Activated B cell treated with CpG ODN at 0.5 μM for 24 hours (primary cell): ENCODE data around the gene STK17B. TPM values are rescaled to one million over a fixed set of nuclear protein-coding genes. Genes with fewer than 3 reads are reported as not detected.
A peak's percentile ranks its signal among the peaks of the same experiment; 100 is the strongest.
"Not testable (repeated sequence)": the region's sequence is repeated elsewhere in the genome, so short reads cannot be mapped to it uniquely, and the experiment has no call there.

Experiments used
- ATAC-seq: fragments of 200-7000 bp; cut with Tn5 transposase; one replicate; pipeline ENCODE4 v1.10.0; 2021; ENCODE audit warnings: low read depth, mild to moderate bottlenecking, moderate library complexity
- CTCF ChIA-PET: fragments of 350-600 bp; sonication (Branson Sonifier 250); formaldehyde crosslinking; loops from one replicate; lab custom pipeline; 2021; ENCODE audit warnings: antibody characterized with exemption; lab: Charles Lee
- POLR2A ChIA-PET: fragments of 350-600 bp; sonication (Branson Sonifier 250); formaldehyde crosslinking; loops from one replicate; lab custom pipeline; 2021; ENCODE audit warnings: antibody characterized with exemption; lab: Charles Lee
- DNase-seq: peaks from one replicate; pipeline ENCODE4 v3.0.0; 2022
- H3K27ac Mint-ChIP-seq: one replicate; pipeline ENCODE4 v1.8.0; 2020; ENCODE audit warnings: mixed read lengths
- H3K27me3 Mint-ChIP-seq: one replicate; pipeline ENCODE4 v1.8.0; 2021; ENCODE audit warnings: mixed read lengths
- H3K36me3 Mint-ChIP-seq: one replicate; pipeline ENCODE4 v1.8.0; 2021; ENCODE audit warnings: low read depth, mixed read lengths
- H3K4me1 Mint-ChIP-seq: one replicate; pipeline ENCODE4 v1.8.0; 2021; ENCODE audit warnings: mixed read lengths
- H3K4me3 Mint-ChIP-seq: one replicate; pipeline ENCODE4 v1.8.0; 2020; ENCODE audit warnings: mild to moderate bottlenecking, mixed read lengths
- H3K9me3 Mint-ChIP-seq: one replicate; pipeline ENCODE4 v1.8.0; 2020; ENCODE audit warnings: mixed read lengths
- CTCF ChIP-seq: fragments of 200-600 bp; IDR thresholded peaks from one replicate; pipeline ENCODE4 v1.8.0; 2022; ENCODE audit warnings: antibody characterized with exemption, mild to moderate bottlenecking
- intact Hi-C: fragments of 100-400 bp; cut with micrococcal nuclease; formaldehyde crosslinking; loops from one replicate; pipeline ENCODE4 v1.15.1; 2024
- total RNA-seq: library from RNA; stranded (reverse); gene quantifications from 2 replicates; pipeline ENCODE4 v1.2.3, GENCODE V29; 2022

Gene STK17B
- total RNA-seq, 1 donor from 2014 or later, result 226 TPM

- DNase-seq, result no peak
- peak overlapping the region; percentile 53 for H3K4me3 Mint-ChIP-seq
- H3K4me1 Mint-ChIP-seq, result peaks cover 40% of the 10 kb centered on the region
- peak overlapping the region; percentile 80 for H3K27ac Mint-ChIP-seq
- intact Hi-C loops, result loop anchor here (1.0 kb wide), 5 partner anchors 8 to 42 kb away; no protein-coding TSS in a partner anchor
- no peaks in the 10 kb centered on the region for H3K36me3 Mint-ChIP-seq
- peak; percentile 82 for ATAC-seq
- ChIA-PET POLR2A (interaction anchor here (0.8 to 5.9 kb wide), 9 partner anchors 11 to 99 kb away, joined by 3 to 45 read pairs (median 7); partner anchors contain the start of gene STK17B), CTCF (interaction anchor here (0.6 to 2.8 kb wide), 2 partner anchors 18 to 40 kb away, joined by 3 to 8 read pairs; no protein-coding TSS in a partner anchor)
- H3K9me3 Mint-ChIP-seq, result no peaks in the 10 kb centered on the region
- no peak for TF ChIP-seq CTCF
- H3K27me3 Mint-ChIP-seq, result no peaks in the 10 kb centered on the region
Observed at GRCh38 chr2:196200557-196200956, 29.2 kb upstream of the STK17B start.

GRCh38 chr2:196195758-196196157, 24.4 kb upstream of the STK17B start:
- POLR2A ChIA-PET, result interaction anchor here (0.5 to 3.8 kb wide), 8 partner anchors 9 to 42 kb away, joined by 3 to 18 read pairs (median 5); no protein-coding TSS in a partner anchor
- Mint-ChIP-seq H3K4me1 (peaks cover 24% of the 10 kb centered on the region), H3K4me3 (no peak overlapping the region), H3K36me3 (no peaks in the 10 kb centered on the region), H3K27ac (no peak overlapping the region), H3K27me3 (no peaks in the 10 kb centered on the region), H3K9me3 (no peaks in the 10 kb centered on the region)
- intact Hi-C loops, result no loop called here
- CTCF ChIA-PET, result interaction anchor here (1.0 to 1.2 kb wide), 3 partner anchors 24 to 81 kb away, joined by 3 to 4 read pairs (median 3); partner anchors contain the start of gene STK17B
- ATAC-seq, result no peak
- DNase-seq, result no peak
- no peak for TF ChIP-seq CTCF

- intact Hi-C loops, result no loop called here
Observed at GRCh38 chr2:196195302-196195701, 23.9 kb upstream of the STK17B start.

GRCh38 chr2:196191541-196191940, 20.2 kb upstream of the STK17B start:
- no peak for DNase-seq
- H3K4me3 Mint-ChIP-seq, result no peak overlapping the region
- no peak for ATAC-seq
- CTCF ChIA-PET, result no interaction called here
- intact Hi-C loops, result no loop called here
- no peaks in the 10 kb centered on the region for H3K36me3 Mint-ChIP-seq
- no peaks in the 10 kb centered on the region for H3K27me3 Mint-ChIP-seq
- peaks cover 31% of the 10 kb centered on the region for H3K4me1 Mint-ChIP-seq
- no peak for TF ChIP-seq CTCF
- peaks cover 5% of the 10 kb centered on the region for H3K9me3 Mint-ChIP-seq
- H3K27ac Mint-ChIP-seq, result no peak overlapping the region
- POLR2A ChIA-PET, result interaction anchor here (0.8 kb wide), 1 partner anchor 13 kb away, joined by 9 read pairs; no protein-coding TSS in a partner anchor

More at GRCh38 chr2:196195302-196195701, 23.9 kb upstream of the STK17B start:
- no peak for TF ChIP-seq CTCF
- Mint-ChIP-seq H3K36me3 (no peaks in the 10 kb centered on the region), H3K27me3 (no peaks in the 10 kb centered on the region), H3K27ac (no peak overlapping the region), H3K9me3 (no peaks in the 10 kb centered on the region), H3K4me3 (peak overlapping the region; percentile 4), H3K4me1 (peaks cover 20% of the 10 kb centered on the region)
- ChIA-PET POLR2A (interaction anchor here (0.5 to 3.8 kb wide), 9 partner anchors 10 to 128 kb away, joined by 3 to 18 read pairs (median 5); no protein-coding TSS in a partner anchor), CTCF (interaction anchor here (1.0 to 1.2 kb wide), 3 partner anchors 24 to 81 kb away, joined by 3 to 4 read pairs (median 3); partner anchors contain the start of gene STK17B)
- ATAC-seq, result no peak
- no peak for DNase-seq

GRCh38 chr2:196187898-196188458, 16.6 kb upstream of the STK17B start:
- CTCF ChIA-PET, result no interaction called here
- POLR2A ChIA-PET, result no interaction called here
- no peaks in the 10 kb centered on the region for H3K36me3 Mint-ChIP-seq
- no peak overlapping the region for H3K27ac Mint-ChIP-seq
- no peak for DNase-seq
- no peak for ATAC-seq
- no peaks in the 10 kb centered on the region for H3K27me3 Mint-ChIP-seq
- H3K4me1 Mint-ChIP-seq, result peaks cover 39% of the 10 kb centered on the region
- TF ChIP-seq CTCF, result no peak
- peaks cover 7% of the 10 kb centered on the region for H3K9me3 Mint-ChIP-seq
- intact Hi-C loops, result no loop called here
- no peak overlapping the region for H3K4me3 Mint-ChIP-seq

- H3K36me3 Mint-ChIP-seq, ATAC-seq, DNase-seq, CTCF ChIA-PET, intact Hi-C loops, H3K27me3 Mint-ChIP-seq, H3K9me3 Mint-ChIP-seq, POLR2A ChIA-PET, H3K4me3 Mint-ChIP-seq, H3K27ac Mint-ChIP-seq: not testable (repeated sequence)
- H3K4me1 Mint-ChIP-seq, result peaks cover 46% of the 10 kb centered on the region
Observed at GRCh38 chr2:196187175-196187700, 15.9 kb upstream of the STK17B start.
